GM19023 (cell line): ENCODE data around the gene SLC30A3.

Experiments used
- ATAC-seq: cut with Tn5 transposase; IDR thresholded peaks from one replicate; pipeline ENCODE4 v1.9.1; 2021; ENCODE audit warnings: mild to moderate bottlenecking, moderate library complexity; ENCODE audit not compliant: unreplicated experiment

Gene SLC30A3

DNA sequence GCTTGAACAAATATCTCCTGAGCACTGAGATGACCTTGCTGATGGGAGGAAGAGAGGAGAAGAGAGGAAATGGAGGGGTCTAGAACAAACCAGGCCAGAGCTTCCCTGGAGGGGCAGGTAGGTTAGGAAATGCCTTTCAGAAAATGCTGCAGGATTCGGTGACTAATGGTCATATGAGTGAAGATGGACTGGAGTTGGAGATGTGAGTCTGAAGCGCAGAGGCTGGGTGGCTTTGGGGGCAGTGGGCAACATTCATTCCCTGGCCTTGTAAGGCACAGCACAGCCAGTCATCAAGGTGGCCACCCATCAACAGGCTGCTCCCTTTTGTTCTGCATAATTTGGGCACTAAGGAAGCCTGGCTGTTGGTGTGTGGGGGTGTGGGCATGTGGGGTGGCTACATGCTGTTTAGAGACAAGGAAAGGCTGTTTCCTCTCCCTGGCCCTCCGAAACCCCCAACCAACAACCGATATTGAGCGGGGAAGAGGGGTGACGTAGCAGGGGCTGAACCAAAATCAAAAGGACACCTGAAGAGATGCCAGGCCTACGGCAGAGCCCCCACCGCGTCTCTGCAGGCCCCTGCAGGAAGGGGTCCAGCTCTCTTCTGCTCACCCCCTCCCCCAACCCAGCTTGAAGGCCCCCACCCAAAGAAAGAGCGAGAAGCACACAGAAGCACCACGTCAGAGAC, 1.5 kb downstream of the SLC30A3 start:
- ATAC-seq = no peak

DNA sequence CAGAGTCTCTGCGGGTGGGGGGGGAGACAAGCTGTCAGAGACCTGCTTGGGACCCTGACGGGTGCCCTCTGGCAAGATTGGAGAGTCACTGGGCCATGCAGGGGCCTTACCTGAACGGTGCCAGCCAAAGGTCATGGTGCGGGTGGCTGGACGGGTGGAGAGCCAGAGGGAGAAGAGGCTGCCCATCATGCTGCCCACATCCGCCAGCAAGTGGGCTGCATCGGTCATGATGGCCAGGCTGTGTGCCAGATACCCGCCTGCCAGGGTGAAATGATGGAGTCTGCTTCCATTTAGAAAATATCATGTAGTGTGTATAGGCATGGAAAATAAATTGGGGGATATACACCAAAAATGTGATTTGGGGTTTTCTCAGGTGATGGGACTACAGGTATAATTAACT, 4.8 kb downstream of the SLC30A3 start:
- ATAC-seq = no peak

- ATAC-seq = no peak
These were observed 5.9 kb downstream of the SLC30A3 start for GRCh38 chr2:27256855-27257454.

DNA sequence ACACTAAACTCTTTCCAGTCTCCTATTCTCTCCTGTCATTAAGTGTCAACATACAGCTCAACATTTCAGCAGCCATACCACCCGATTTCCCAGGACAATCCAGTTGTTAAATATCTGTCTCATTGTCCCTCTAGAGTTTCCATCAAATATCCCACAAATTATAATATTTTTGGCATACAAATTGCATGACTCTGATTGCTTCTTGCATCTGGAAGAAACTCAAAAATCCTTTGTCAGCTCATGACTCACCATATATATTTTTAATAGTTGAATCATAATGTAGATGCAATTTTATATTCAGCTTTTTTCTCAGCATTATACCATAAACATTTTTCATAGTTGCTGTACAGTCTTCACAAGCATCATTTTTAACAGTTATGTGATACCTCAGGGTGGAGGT, 7.2 kb downstream of the SLC30A3 start:
- no peak for ATAC-seq

DNA sequence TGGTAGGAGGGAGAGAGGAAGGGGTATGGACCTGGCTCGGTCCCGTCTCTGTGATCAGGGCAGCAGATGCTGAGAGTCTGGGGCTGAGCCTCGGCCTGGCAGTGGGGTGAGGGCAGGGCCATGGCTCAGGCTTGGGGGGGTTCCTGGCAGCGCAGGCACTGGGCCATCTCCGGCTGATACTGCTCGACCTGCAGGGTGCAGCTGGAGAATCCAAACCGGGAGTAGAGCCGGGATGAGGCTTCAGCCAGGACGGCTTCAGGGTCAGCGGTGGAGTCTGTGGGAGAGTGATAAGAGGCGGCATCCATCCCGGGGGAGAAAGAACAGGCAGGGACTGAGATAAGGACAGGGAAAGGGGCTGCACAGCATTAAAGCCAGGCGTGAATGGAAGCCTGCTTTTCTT, 7.7 kb downstream of the SLC30A3 start:
- no peak for ATAC-seq

GRCh38 chr2:27251766-27252165, 11.1 kb downstream of the SLC30A3 start:
- no peak for ATAC-seq

DNA sequence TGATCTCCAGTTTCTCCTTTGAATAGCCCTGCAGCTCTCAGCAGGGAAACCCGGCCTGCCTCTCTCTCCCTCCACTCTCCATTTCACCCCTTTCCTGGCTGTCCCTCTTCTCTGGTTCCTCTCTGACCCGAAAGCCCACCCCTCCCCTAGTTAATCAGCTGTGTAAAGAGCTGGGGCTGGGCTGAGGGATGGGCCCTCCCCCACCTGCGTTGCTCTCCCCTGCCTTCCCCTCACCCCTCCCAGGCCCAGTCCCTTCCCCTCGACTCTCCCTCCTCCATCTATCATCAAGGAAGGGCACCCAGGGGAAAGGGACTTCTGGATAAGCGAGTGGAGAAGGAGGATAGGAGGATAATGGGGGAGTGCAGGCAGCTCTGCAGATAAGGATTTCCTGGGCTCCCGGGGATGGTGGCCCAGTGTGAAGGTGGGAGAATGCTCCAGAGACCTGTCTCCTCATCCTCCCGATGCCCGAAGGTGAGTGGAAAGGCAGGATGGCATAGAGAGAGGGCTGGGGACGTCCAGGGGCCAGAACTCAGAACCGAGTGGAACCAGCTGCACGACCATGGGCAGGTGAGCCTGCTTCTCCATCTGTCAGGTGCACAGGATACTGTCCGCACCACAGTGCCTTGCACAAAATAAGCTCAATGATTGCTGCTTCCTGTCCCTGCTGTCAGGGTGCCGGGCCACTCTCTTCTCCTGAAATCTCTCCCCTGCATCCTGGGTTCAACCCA, 12.0 kb downstream of the SLC30A3 start:
- ATAC-seq = no peak

DNA sequence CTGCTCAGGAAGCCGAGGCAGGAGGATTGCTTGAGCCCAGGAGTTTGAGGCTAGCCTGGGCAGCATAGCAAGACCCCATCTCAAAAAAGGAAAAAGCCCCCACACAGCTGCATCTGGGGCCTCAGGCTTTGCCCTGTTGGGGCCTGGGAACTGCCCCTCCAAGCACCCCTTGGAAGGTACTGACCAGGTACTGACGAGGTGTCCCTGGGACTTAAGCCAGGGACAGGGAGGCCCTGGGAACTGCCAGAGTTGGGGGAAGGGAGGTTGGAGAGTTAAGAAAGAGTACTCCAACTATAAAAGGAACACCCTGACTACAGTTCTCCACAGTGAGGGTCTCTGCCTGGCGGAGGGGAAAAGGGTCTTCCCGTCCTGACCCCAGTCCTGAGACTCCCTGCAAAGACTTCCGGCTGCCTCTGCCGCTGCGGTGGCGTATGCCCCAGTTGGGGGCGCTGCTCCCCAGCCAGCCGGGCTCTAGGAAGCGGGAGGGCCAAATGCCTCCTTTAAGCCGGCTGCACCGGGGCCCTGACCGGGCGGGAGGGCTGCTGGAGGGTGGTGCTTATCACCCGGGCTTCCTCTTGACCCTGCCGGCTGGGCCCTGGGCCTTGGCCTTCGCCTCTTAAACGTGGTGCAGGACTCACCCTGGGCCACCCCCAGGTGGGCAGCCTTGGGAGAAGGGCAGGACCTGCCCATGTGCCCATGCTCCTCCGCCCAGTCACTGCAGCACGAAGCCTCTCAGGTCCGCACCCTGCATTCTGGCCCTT, 12.8 kb downstream of the SLC30A3 start:
- no peak for ATAC-seq

DNA sequence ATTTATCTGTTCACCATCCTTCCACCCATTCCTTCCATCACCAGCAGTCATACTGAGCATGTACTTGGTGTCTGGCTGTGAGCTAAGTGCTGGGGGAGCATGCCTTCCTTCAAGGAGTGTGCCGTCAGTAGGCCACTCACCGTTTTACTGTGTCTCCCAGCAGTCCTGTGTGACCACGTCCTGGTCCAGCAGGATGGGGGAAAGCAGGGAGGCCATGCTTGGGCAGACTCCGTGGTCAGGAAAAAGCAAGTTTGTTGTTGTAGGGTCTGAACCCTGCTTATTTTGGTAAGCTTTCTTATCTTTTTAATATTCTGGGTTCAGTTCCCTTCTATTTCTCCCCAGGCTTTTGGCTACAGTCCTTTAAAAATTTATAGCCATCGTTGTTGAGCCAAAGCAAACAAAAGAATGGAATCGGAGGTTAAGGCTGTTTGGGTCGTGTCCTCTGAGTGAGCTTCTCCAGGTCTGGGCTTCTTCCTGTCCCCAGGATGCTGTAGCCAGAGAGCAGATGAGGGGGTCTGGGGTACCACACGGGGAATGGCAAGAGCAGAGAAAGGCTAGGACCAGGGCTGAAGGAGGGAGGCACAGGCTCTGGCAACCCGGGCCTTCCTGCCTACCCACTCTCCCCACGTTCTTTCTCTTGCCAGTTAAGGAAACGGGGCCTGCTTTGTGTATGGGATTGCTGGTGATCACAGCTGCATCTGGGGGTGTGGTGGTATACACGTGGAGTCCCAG, 13.5 kb downstream of the SLC30A3 start:
- ATAC-seq = no peak

GRCh38 chr2:27247893-27248292, 15.0 kb downstream of the SLC30A3 start:
- no peak for ATAC-seq

DNA sequence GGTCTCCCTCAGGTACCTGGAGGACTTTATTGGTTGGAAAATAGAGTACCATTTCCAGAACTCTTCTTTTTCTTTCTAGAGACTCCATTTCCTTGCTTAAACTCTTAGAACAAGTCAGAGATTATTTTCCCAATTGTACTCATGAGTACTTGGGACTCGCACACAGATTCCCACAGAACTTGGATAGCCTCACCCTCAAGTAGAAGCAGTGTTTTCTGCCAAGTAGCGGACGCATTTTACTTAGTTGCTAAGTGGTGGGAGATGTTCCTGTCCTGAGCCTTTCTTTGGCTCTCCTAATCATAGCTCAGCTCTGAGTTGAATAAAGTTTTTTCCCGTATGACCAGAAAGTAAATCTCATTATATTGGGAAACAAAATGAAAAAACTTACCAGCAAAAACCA, 17.2 kb downstream of the SLC30A3 start:
- no peak for ATAC-seq

DNA sequence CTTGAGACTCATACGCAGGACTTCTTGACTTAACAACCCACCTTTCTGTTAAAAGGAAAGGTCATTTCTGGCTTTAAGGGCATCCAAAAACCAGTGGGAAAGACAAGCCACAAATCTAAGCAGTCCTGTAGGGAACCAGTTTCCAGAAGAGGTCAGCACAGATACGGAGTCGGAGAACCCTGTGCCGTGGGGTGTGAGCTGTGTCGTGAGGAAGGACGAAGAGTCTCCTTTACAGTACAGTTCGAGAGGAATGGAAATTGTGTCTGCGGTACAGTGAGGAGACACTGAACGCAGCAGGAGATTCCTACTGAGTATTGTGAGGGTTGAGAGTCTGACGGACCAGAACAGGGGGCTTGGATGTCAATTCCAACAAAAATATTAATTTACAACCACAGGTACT, 17.7 kb downstream of the SLC30A3 start:
- no peak for ATAC-seq

DNA sequence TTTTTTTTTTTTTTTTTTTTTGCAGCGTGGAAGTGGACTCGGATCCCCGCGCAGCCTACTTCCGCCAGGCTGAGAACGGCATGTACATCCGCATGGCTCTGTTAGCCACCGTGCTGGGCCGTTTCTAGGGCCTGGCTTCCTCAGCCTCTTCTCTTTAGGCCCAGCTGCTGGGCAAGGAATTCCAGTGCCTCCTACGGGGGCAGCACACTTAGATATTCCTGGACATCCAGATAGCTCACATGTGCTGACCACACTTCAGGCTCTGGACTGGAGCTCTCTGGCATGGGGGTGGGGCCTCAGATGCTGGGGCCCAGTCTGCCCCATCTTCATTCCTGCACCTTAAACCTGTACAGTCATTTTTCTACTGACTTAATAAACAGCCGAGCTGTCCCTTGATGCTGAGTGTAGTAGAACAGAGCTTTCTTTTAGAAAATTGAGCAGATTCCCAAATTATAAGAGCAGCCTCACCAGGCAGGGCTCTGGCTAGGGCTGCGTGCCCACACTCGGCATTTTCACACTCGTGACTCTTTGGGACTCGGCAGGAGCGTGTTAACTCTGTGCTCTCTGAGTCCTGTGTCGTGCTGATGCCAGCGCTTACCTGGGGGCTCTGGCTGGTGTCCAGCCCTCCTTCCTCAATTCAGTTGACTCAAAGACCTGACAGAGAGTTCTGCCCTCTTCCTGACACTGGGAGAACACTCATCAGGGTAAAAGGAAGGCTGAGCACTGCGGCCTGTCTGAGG, 19.3 kb downstream of the SLC30A3 start:
- ATAC-seq = no peak

DNA sequence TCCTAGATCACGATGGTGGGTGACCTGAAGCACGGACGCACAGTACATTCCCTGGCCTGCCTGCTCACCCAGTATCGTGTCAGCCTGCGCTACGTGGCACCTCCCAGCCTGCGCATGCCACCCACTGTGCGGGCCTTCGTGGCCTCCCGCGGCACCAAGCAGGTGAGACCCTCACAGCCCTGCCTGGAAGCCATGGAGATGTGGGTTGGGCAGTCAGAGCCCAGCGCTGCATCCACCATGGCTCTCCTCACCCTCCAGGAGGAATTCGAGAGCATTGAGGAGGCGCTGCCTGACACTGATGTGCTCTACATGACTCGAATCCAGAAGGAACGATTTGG, 20.3 kb downstream of the SLC30A3 start:
- no peak for ATAC-seq

GRCh38 chr2:27241761-27242613, 20.9 kb downstream of the SLC30A3 start:
- no peak for ATAC-seq

- ATAC-seq = no peak
These were observed 22.4 kb downstream of the SLC30A3 start for GRCh38 chr2:27240406-27240805.

GRCh38 chr2:27238976-27239375, 23.9 kb downstream of the SLC30A3 start:
- ATAC-seq = no peak

DNA sequence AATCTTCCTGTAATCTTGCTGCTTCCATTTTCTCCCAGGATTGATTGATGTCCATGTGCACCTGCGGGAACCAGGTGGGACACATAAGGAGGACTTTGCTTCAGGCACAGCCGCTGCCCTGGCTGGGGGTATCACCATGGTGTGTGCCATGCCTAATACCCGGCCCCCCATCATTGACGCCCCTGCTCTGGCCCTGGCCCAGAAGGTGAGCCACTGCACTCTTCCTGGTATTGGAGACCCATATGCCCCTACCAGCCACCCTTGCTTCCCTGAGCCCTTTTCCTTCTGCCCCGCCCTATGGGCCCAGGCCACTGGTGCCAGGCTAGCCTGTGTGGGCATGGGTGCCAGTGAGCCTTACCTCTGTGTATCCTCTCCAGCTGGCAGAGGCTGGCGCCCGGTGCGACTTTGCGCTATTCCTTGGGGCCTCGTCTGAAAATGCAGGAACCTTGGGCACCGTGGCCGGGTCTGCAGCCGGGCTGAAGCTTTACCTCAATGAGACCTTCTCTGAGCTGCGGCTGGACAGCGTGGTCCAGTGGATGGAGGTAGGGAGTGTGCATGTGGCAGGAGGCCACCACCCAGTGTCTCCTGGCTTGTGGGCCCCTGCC, 25.4 kb downstream of the SLC30A3 start:
- no peak for ATAC-seq

- ATAC-seq = no peak
These were observed 26.2 kb downstream of the SLC30A3 start for GRCh38 chr2:27236626-27237025.
